Measurements from ENCODE around the gene DNAJC7.

The DNAJC7 gene, protein sequence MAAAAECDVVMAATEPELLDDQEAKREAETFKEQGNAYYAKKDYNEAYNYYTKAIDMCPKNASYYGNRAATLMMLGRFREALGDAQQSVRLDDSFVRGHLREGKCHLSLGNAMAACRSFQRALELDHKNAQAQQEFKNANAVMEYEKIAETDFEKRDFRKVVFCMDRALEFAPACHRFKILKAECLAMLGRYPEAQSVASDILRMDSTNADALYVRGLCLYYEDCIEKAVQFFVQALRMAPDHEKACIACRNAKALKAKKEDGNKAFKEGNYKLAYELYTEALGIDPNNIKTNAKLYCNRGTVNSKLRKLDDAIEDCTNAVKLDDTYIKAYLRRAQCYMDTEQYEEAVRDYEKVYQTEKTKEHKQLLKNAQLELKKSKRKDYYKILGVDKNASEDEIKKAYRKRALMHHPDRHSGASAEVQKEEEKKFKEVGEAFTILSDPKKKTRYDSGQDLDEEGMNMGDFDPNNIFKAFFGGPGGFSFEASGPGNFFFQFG

DNA sequence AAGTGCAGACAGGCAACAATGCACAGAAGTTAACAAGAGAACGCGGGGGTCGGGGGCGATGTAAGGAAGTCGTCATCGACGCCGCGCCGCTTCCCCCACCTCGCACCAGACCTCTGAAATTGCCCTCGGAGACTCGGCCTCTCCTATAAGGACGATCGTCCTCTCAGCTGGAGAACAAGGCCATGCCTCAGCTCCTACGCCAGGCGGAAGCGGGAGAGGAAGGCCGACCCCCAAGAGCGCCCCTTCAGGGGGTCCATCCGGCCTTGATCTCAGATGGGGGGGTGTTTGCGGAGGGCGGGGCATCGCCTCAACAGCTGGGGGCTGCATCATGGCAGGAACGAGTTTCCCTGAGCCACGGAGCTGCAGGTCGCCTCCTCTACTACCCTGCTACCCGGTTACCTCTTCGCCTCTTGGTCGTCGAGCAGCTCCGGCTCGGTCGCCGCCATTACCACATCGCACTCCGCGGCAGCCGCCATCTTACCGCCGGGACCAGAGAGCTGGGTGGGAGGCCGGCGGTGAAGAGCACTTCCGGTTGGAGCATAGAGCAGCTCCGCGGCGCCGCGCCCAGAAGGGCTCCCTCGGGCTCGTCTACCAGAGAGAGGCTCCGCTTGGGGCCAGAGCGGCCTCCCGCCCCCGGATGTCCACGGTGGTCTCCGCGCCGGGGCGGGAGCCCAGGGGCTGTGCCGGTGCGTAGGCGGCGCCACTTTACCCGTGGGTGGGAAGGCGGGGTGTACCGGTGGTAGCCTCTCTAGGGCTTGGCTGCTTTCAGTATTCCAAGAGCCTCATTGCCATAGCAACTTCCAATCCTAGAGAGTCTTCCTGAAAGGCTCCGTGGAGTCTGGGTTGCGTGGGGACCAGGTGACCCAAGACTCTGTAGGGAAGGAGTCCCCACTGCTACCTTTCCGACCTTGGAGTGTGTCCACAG lies at the start of gene DNAJC7:
Gene DNAJC7, minus strand, starts transcription at position 499 of the 925 bp plus-strand sequence. Its CDS starts 23 bp downstream, at position 476.
- peak; percentile 98 for DNase-seq

DNA sequence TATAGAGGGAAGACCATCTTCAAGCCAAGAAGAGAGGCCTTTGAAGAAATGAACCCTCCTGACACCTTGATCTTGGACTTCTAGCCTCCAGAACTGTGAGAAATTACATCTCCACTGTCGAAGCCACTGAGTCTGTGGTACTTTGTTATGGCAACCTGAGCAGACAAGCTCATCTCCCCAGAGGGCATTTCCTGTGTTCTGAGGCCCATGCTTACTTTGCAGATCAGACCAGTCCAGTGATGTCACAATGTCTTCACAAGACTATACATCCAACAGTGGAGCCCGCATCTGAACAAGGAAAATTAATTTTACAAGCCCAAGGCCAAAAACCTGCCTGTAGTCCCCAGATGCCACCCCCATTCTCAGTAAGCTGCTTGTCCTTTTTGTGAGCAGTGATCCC lies 48.0 kb upstream of the DNAJC7 start:
- DNase-seq = peak; percentile 45

DNA sequence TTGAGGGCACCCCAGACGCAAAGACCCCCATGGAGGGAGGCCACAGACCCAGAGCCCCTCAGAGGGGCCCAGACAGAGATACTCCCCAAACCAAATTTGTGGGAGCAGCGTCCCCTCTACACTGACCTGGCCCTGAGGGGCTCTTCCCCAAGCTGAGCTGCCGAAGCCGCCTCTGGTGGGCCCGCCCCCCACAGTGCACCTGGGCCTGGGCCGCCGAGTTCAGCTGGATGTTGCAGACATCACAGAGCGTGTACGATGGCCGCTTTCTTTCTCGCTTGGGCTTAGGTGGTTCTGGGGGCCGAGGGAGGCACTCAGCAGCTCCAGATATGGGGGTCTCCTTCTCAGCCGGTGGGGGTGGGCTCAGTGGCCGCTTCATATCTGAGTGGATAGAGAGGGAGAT lies 45.4 kb upstream of the DNAJC7 start:
- no peak for DNase-seq

DNA sequence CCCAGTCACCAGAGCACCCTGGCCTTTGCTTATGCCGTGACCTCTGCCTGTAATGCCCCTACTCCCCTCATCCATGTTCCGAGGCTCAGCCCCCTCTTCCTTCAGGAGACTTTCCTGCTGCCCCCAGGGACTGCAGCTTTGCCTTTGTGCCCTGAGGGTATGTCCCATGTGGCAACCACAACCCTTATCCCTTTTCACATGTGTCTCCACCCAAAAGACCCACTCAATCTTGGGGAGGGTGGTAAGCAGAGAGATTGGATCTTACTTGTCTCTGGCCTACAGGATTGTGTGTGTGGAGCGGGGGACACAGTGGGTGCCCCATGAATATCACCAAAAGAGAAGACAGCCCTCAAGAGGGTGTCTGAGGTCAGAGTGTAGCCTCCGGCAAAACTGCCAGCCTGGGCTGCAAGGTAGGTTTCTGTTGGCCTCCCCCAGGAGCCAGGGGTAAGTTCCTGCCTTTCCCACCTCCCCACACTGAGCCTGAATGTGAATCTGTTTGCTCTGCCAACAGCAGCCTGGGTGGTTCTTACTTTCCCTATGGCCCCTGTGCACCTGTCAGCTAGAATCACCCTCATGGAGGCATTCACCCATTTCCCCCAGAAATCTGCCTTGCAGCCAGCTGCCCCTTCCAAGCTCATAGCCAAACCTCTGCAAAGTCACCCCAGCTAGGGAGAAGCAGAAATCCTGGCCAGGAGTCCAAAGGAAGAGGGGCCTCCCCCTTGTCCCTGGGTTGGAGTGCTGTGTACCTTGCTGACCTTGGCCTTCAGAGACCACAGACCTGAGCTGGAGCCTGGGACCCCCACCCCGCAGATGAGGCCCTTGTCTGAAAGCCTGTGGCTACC lies 44.6 kb upstream of the DNAJC7 start:
- peak; percentile 92 for DNase-seq

DNA sequence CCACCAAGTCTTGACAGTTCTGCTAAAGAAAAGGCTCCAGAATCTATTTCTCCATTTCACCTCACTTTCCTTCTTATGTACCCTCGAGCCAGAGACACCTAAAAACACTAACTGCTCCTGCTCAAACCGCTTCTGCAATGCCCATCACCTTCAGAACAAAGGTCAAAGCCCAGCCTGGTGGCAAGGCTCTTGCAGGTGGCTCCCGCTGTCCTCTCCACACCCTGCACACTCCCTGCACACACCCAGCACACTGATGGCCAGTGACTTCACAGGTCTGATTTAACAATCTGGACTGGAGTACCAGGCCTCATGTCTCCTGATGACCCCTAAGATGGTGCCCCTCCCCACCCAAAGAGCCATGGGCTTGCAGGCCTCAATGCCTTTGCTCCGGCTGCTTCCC lies 43.0 kb upstream of the DNAJC7 start:
- DNase-seq = no peak

DNA sequence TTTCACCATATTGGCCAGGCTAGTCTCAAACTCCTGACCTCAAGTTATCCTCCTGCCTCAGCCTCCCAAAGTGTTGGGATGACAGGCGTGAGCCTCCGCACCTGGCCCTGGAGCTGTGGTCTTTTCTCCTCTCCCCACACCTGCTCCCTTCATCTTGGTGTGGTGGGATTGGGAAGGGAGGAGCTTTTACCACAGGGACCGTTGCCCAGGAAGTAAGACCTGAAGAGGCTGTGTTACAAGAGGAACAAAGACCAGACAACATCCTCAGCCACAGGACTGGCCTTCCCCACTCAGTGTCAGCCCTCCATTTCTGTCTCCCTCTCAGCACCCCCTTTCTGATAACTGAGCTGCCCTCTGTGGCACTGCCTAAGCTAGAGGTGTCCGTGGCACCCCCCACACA lies 42.6 kb upstream of the DNAJC7 start:
- DNase-seq = no peak

DNA sequence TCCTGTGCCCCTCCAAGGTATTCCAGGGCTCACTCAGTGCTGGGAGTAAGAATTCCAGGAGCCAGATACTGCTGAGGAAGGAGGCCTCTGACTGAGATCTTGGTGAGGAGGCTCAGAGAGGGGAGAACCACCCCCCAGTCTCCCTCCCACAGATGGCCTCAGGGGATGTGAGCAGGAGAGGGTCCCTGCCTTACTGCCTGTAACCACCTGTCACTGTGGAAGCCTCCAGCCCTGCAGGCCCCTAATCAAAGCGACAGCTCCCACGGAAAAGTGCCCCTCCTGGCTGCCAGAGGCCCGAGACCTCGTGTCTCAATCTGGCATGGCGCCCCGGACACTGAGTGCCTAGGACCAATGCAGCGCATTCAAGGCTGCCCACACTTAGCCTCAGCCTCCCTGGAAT lies 40.8 kb upstream of the DNAJC7 start:
- DNase-seq = peak; percentile 63

DNA sequence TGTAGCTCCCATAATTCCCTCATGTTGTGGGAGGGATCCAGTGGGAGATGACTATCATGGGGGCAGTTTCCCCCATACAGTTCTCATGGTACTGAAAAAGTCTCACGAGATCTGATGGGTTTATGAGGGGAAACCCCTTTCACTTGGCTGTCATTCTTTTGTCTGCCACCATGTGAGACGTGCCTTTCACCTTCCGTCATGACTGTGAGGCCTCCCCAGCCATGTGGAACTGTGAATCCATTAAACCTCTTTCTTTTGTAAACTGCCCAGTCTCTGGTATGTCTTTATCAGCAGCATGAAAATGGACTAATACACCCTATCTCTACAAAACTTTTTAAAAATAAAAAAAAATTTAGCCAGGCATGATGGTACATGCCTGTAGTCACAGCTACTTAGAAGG lies 39.4 kb upstream of the DNAJC7 start:
- no peak for DNase-seq

DNA sequence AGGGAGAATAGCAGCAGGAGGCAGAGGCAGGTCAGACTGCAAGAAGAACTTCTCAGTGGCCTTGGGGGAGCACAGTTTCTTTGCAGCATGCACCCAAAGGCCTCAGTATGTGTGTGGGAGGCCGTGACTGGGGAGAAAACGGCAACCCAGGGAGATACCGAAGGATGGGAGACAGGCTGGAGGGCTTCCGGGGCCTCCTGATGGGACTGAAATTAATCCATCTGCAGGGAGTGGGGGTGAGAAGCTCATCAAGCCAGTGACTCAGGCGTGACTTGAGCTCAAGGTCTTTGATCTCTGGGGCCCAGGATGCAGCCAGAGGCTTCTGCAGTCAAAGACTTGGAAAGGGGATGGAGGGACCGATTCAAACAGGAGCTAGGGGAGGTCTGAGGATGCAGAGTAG lies 38.3 kb upstream of the DNAJC7 start:
- peak; percentile 67 for DNase-seq

DNA sequence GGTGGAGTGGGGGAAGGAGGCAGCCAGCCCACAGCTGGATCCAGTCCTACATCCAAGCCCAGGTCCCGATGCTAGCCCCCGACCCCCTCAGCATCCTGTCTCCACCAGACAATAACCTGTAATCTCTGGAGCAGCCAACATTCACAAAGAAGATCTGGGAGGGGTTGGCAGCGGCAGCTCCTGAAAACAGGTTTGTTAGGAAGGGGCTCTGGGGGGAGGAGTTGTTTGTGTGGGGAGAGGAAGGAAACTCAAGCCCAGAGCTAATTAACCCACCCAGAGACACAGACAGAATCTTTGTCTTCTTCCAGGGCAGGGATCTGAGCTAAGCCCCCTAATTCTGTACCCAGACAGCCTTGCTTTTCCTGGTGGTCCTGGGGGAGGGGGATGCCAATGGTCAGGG lies 37.8 kb upstream of the DNAJC7 start:
- peak; percentile 79 for DNase-seq

DNA sequence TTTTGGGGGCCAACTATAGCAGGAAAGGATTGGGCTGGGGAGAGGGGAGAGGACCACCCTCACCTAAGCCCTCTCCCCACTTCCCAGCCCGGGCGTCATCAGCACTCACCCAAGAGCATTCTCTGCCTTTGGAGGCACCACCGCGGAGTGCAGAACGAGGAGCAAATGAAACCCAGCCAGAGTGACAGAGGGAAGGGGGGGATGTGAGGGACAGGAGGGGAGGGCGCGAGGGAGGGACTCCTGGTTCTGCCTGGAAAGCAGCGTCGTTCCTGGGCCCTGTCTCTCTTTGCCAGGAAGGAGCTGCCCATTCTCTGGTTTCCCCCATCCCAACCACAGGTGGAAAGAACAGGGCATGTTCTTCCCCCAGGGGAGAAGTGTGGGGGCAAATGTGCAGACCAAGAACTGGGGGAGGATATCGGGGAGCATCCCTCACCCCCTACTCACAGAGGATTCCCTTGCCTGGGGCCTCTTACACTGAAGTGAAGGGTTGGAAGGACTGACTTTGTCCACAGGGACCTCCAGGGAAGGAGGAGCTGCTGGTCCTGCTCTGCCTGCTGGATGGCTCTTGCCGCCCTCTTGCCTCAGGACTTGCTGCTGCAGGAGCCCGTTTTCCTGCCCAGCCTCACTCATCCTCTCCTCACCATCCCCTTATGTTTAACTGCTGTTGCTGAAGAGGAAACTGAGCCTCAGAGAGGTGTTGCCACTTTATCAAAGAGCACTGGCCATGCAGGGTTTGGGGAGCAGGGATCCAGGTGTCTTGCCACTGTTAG lies 36.7 kb upstream of the DNAJC7 start:
- no peak for DNase-seq

DNA sequence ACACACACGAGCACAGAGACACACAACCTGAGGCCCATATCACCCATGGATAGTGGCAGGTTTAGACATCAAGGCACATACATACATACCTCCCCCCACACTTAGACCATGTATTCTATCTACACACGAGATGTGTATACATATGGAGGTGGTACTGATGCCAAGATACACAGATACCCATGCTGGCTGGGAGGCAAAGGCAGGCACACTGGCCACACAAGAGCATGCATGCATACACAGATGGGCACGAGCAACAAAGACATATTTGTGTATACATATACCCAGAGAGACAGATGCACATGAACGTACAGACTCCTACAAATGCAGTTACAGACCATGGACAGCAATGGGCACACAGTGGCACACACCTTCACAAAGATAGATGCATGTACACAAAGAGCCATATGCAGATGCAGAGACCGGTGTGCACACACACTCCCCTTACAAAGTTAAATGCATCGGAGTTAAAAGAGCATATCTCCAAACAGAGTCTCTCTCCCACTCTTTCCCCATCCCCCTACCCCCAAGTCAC lies 35.2 kb upstream of the DNAJC7 start:
- no peak for DNase-seq

DNA sequence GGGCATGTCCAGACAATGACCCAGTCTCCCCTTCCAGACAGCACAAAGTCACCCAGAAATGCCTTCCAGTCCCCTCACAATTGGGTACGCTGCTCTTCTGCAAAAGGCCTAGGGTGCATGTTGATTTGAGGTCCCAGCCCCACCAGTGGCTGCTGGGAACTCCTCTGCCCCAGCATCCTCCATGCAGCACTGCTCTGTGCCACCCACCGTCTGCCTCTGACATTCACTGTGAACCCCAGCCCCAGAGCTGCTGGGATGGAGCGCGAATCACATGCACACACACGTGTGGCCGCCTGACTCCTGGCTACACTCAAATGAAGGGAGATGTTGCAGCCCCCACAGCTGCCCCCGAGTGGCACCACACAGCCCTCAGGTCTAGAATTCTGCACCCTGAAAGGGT lies 34.4 kb upstream of the DNAJC7 start:
- no peak for DNase-seq

DNA sequence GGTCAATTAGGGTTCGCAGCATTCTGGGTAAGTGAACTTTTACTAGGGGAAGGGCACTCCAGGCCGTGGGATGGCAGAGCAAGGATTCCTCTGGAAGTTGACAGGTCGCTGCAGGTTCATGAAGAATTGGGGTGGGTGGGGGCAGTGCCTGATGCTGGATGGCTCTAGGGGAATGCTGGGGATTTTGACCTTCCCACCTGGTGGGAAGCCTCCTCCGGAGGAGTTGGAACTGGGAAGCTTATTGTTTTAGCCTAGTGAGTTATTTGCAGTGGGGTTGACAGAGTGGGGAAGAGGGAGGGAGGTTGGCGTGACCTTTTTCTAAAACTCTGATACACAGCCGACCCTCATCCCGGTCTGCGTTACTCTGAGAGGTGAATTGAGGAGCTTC lies 33.8 kb upstream of the DNAJC7 start:
- DNase-seq = no peak

DNA sequence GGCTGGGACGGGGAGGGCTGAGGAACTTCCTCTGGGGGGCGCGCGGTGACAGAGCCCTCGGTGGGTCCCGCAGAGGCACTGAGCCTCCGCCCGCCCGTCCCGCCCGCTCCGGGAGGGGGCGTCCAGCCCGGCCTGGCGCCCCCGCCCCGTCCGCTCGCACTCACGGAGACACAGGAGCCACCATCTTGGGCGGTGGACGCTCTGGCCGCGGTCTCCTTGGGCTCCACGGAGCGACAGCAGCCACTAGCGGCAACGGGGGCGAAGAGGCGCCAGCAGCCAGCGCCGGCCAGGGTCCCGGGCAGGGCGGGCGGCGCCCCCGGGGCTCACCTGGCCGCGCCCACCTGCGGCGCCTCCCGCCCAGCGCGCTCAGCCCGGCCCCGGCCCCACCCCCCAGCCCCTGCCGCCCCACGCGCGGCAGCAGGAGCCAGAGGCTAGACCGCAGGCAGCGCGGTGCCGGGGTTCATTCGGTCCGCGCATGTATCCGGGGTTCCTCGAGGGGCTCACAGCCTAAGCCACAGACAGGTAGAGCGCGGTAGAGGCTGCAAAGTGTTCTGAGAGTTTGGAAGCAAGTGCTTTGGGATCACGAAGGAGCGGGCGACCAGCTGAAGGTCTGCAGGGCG lies 33.3 kb upstream of the DNAJC7 start, which contains the start of gene C17orf113:
Gene C17orf113, minus strand, starts transcription at position 209 of the 620 bp plus-strand sequence. CDS start 7,225 bp downstream, outside the sequence.
- peak; percentile 83 for DNase-seq

DNA sequence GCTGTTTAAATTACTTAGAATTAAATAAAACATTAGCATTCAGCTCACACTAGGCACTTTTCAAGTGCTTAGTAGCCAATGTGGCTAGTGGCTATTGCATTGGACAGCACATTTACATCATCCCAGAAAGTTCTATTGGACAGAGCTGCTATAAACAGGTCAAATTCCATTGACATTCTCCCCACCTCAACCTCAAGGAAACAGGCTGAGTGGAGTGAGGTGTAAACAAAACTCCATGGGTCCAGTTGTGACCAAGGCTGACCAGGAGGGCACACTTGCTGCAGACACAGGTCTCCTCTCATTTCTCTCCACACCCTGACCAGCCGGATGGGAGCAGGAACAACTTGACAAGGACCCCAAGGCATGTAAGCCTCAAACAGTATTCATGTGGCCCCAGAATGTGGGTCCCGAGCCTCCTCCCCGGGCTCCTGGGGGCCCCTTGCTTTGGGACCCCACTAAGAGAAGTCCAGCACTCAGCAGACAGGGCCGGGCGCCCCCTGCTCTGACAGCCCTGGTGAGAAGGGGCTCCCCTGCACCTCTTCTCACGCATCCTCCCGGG lies 32.7 kb upstream of the DNAJC7 start:
- peak; percentile 60 for DNase-seq

DNA sequence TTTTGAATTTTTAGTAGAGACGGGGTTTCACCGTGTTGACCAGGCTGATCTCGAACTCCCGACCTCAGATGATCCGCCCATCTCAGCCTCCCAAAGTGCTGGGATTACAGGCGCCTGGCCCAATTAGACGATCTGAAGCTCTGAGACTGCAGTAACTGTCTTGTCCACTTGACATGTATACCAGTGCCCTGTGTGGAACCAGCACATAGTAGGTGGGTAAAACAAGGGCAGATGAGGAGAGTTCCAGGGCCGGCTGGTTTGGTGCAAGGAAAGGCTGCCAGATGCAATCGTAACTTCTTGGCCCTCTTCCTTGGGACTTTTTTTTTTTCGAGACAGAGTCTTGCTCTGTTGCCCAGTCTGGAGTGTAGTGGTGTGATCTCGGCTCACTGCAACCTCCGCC lies 30.1 kb upstream of the DNAJC7 start:
- DNase-seq = no peak

DNA sequence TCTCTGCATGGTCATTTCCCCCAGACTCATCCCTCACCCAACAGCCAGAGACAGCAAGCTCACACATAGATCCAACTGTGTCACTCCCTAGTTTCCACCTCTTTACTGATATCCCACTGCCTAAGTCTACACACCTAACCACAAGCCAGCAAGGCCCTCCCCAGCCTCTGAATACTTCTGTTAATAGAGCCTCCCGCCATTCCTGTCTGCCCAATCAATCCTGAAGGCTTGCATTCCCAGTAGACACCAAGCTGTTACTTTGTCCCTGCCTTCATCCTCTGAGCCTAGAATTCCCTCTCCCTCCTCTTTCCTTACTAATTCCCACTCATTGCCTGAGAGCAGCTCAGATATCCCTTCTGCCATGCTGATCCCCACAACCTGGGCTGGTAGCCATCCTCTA lies 28.5 kb upstream of the DNAJC7 start:
- DNase-seq = no peak

DNA sequence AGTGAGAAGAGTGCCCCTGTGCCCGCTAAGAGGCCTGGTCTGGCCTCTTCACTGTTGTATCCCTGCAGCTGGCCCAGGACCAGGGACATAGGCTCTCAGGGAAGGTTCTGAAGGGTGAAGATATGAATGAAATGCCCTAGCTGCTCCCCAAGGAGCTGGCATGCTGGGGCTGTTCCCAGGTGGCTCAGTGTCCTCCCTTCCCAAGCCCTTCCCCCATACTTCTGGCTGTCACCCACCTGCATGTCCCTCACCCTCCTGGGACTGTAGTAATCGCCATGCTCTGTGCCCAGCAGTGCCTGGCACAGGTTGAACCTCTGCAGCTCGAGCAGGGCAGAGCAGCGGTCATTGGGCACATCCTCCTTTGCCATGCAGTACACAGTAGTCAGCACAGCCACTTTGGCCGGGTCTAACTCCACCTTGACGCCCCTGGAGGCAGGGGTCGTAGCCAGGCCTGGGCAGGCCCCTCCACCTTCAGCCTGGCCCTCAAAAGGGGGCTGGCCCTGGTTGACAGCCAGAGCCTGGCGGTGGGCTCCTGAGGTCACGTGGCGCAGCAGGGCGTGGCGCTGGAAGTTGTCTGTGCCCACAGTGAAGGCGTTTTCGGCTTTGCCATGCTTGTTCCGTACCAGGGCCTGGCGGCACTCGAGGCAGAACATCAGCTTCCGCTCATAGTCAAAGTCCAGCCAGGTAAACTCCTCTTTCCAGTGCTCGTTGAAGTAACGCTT lies 25.5 kb upstream of the DNAJC7 start:
- no peak for DNase-seq

DNA sequence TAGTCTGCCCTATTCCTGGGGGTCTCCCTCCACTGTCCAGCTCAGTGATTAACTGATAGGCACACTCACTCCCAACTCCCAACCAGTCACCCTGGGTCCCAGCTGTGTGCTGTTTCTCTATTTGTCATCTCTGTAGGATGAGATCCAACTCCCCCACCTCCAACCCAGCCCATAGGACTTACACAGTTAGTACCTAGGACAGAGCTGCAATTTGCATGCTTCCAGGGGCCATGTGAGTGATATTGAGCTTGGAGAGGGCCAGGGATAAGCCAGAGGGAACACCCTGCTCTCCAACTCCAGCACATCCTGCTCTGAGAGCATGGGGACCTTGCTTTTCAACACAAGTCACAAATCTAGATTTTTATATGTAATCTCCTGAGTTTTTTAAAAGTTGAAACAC lies 24.4 kb upstream of the DNAJC7 start:
- DNase-seq = no peak
